ENCODE measurements around the gene METTL8.

GRCh38 chr2:171360905-171361304 is 72.9 kb downstream of the METTL8 start:
- TF ChIP-seq CTCF (IDR thresholded peaks at IDR 0.05) = no peak
- no peak for TF ChIP-seq POLR2AphosphoS5 (IDR thresholded peaks at IDR 0.05)
- no peak for TF ChIP-seq POLR2A (IDR thresholded peaks at IDR 0.05)

Data from upper lobe of left lung (tissue), 4 donors.